ENCODE data around the gene ANKDD1A. TPM values are rescaled to one million over a fixed set of nuclear protein-coding genes. Genes with fewer than 3 reads are reported as not detected.
A peak's percentile ranks its signal among the peaks of the same experiment; 100 is the strongest.

ANKDD1A gene
- total and polyA plus RNA-seq, 3 donors from 2014 or later = 11.1 to 34.9 (median 31.8) TPM

DNA sequence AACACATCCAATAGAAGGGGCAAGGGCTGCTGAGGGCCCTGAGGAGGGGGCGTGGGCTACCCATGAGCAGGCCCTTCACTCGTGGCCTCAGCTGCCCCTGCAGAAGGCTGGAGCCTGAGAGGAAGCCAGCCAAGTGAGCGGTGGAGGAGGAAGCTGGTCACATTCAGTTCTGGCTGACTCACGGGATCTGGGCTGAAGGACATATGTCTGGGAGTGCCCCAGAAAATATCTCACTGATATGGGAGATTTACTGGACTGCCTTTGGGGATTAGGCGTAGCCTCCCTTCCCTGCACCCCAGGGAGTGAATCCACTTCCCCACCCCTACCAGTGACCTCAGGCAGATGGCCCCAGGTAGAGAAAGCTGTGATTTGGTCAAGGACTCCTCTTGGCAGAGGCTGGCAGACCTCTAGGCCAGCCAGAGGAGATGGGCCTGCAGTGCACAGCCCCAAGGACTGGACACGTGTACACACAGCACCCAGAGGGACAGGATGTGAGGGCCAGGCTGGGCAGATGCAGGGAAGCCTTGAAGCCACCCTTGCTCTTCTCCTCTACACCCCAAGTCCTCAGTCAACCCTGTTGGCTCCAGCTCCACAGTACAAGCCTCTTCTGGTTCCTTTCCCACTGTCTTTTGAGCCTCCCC, 14.2 kb upstream of the ANKDD1A start:
- intact Hi-C loops (cut with DNase I; ENCODE audit: low total_unique reads) = no loop called here
- WGBS, 2 donors = 18 to 46% methylated on average over 4 to 6 of the region's 6 CpGs
- TF ChIP-seq, protein P1, sequence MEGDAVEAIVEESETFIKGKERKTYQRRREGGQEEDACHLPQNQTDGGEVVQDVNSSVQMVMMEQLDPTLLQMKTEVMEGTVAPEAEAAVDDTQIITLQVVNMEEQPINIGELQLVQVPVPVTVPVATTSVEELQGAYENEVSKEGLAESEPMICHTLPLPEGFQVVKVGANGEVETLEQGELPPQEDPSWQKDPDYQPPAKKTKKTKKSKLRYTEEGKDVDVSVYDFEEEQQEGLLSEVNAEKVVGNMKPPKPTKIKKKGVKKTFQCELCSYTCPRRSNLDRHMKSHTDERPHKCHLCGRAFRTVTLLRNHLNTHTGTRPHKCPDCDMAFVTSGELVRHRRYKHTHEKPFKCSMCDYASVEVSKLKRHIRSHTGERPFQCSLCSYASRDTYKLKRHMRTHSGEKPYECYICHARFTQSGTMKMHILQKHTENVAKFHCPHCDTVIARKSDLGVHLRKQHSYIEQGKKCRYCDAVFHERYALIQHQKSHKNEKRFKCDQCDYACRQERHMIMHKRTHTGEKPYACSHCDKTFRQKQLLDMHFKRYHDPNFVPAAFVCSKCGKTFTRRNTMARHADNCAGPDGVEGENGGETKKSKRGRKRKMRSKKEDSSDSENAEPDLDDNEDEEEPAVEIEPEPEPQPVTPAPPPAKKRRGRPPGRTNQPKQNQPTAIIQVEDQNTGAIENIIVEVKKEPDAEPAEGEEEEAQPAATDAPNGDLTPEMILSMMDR (IDR thresholded peaks at IDR 0.05) = no peak
- no peak for TF ChIP-seq POLR2A (IDR thresholded peaks at IDR 0.05)
- peak overlapping the region; percentile 85 to 86 for H3K27ac ChIP-seq
- H3K4me1 ChIP-seq = peaks cover 69% of the 10 kb centered on the region
- no peaks in the 10 kb centered on the region for H3K36me3 ChIP-seq (ENCODE audit: low read depth, missing control alignments)
- H3K4me3 ChIP-seq = no peak overlapping the region
- DNase-seq = peak; percentile 93
- H3K27me3 ChIP-seq = no peaks in the 10 kb centered on the region
- H3K9me3 ChIP-seq = no peaks in the 10 kb centered on the region

DNA sequence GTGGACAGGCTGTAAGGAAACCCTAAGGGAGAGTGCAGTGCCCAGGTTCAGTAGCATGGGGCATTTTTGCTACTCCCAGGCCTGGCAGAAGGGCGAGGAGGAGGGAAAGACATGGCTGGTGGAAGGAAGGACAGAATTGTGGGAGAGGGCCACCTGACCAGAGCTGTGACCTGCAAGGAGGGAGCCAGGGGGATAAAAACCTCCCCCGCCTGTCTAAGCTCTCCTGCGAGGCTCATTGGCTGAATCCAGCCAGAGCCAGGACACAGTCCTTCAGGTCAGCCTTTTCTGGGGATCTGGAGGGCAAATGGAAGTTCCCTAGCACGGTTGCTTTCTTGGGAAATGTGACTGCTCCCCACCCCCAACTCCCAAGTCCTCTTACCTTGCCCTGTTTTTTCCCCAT, 13.3 kb upstream of the ANKDD1A start:
- no peaks in the 10 kb centered on the region for H3K36me3 ChIP-seq (ENCODE audit: low read depth, missing control alignments)
- H3K9me3 ChIP-seq = no peaks in the 10 kb centered on the region
- H3K4me3 ChIP-seq = no peak overlapping the region
- H3K27me3 ChIP-seq = no peaks in the 10 kb centered on the region
- peak overlapping the region; percentile 85 to 86 for H3K27ac ChIP-seq
- peaks cover 60% of the 10 kb centered on the region for H3K4me1 ChIP-seq
- intact Hi-C loops (cut with DNase I; ENCODE audit: low total_unique reads) = no loop called here
- TF ChIP-seq, protein P1 (IDR thresholded peaks at IDR 0.05) = no peak
- TF ChIP-seq POLR2A (IDR thresholded peaks at IDR 0.05) = no peak
- 61 to 68% methylated on average over 4 of the region's 4 CpGs for WGBS, 2 donors
- no peak for DNase-seq

DNA sequence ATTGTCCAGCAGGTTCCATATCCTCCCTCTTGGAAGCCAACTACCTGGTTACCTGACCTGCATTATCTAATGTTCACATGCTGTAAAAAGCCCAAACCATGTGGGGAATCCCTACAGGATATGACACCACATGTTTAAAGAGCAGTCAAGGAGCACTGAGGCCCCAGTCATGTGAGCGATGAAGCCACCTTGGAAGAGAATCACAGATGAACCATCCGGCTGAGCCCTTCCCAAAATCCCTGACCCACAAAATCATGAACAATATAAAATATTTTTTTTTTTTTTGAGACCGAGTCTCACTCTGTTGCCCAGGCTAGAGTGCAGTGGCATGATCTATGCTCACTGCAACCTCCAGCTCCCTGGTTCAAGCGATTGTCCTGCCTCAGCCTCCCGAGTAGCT, 10.6 kb upstream of the ANKDD1A start:
- Histone ChIP-seq H3K9me3 (no peaks in the 10 kb centered on the region), H3K27me3 (no peaks in the 10 kb centered on the region), H3K4me3 (no peak overlapping the region), H3K36me3 (ENCODE audit: low read depth, missing control alignments) (no peaks in the 10 kb centered on the region), H3K27ac (no peak overlapping the region), H3K4me1 (peaks cover 35% of the 10 kb centered on the region)
- WGBS, 2 donors = 95 to 100% methylated on average over 5 of the region's 5 CpGs
- intact Hi-C loops (cut with DNase I; ENCODE audit: low total_unique reads) = loop anchor here (10.0 kb wide), 1 partner anchor 166 kb away; no protein-coding TSS in a partner anchor
- no peak for DNase-seq
- no peak for TF ChIP-seq POLR2A (IDR thresholded peaks at IDR 0.05)
- TF ChIP-seq, protein P1 (IDR thresholded peaks at IDR 0.05) = no peak

DNA sequence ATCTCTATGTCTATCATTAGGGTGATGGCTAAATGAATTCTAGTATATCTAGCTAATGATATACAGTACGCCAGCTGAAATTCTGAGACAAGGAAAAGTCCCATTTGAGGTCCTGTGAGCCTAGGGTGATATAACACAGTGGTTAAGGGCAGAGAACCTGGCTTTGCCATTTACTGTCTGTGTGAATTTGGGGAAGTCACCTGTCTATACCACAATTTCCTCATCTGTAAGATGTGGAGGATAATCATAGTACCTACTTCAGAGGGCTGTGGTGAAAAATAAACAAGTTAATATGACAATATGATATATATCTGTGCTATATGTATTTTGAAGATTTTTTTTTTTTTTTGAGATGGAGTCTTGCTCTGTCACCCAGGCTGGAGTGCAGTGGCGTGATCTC, 9.8 kb upstream of the ANKDD1A start:
- 98 to 99% methylated on average over 2 of the region's 2 CpGs for WGBS, 2 donors
- Histone ChIP-seq H3K27me3 (no peaks in the 10 kb centered on the region), H3K4me3 (no peak overlapping the region), H3K4me1 (peaks cover 27% of the 10 kb centered on the region), H3K9me3 (no peaks in the 10 kb centered on the region), H3K36me3 (ENCODE audit: low read depth, missing control alignments) (no peaks in the 10 kb centered on the region), H3K27ac (no peak overlapping the region)
- intact Hi-C loops (cut with DNase I; ENCODE audit: low total_unique reads) = loop anchor here (10.0 kb wide), 1 partner anchor 167 kb away; no protein-coding TSS in a partner anchor
- DNase-seq = no peak
- TF ChIP-seq, protein P1 (IDR thresholded peaks at IDR 0.05) = no peak
- no peak for TF ChIP-seq POLR2A (IDR thresholded peaks at IDR 0.05)

DNA sequence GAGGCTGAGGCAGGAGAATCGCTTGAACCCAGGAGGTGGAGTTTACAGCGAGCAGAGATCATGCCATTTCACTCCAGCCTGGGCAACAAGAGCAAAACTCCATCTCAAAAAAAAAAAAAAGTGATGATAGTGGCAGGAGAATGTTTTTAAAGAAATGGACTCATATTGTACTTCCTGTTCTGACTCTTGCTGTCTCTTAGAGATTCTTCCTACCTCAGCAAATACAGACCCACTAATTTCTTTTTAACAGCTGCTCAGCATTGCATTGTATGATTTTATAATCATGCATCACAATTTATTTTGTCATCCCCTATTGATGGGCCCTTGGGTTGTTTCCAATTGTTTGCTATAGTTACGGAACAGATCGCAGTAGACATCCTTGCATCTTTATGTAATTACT, 8.8 kb upstream of the ANKDD1A start:
- no peak overlapping the region for H3K4me3 ChIP-seq
- H3K27me3 ChIP-seq = no peaks in the 10 kb centered on the region
- no peak for TF ChIP-seq POLR2A (IDR thresholded peaks at IDR 0.05)
- TF ChIP-seq, protein P1 (IDR thresholded peaks at IDR 0.05) = no peak
- peaks cover 18% of the 10 kb centered on the region for H3K4me1 ChIP-seq
- intact Hi-C loops (cut with DNase I; ENCODE audit: low total_unique reads) = loop anchor here (10.0 kb wide), 1 partner anchor 168 kb away; no protein-coding TSS in a partner anchor
- 65 to 68% methylated on average over 4 of the region's 4 CpGs for WGBS, 2 donors
- no peak overlapping the region for H3K27ac ChIP-seq
- no peaks in the 10 kb centered on the region for H3K9me3 ChIP-seq
- no peaks in the 10 kb centered on the region for H3K36me3 ChIP-seq (ENCODE audit: low read depth, missing control alignments)
- DNase-seq = no peak

Data from testis (tissue), 3 donors.